ENCODE measurements around the gene TGFB1I1. TPM values are rescaled to one million over a fixed set of nuclear protein-coding genes. Genes with fewer than 3 reads are reported as not detected.

The TGFB1I1 gene
- total RNA-seq, 1 experiment from 2014 or later = 4.3 TPM

DNA sequence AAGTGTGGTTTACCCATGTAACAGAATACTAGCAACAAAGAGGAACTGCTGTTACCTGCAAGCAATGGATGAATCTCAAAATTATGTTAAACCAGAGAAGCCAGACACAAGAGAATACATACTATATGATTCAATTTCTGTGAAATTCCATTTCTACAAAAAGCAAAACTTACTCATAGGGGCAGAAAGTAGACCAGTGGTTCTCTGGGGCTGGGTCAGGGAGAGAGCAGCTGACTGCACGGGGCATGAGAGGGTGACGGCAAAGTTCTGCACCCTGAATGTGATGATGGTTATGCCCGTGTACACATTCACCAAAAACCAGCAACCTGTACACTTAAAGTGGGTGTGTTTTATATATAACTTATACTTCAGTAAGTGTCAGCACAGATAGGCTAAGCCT, 32.4 kb upstream of the TGFB1I1 start (continued):
- TF ChIP-seq TEAD1 (CRISPR knock-in tag; IDR thresholded peaks at IDR 0.05) (no peak), IRF1 (CRISPR knock-in tag; IDR thresholded peaks at IDR 0.05) (no peak), ATF2 (CRISPR knock-in tag; IDR thresholded peaks at IDR 0.05; ENCODE audit: borderline replicate concordance, low read depth) (no peak), ATF1 (CRISPR knock-in tag; IDR thresholded peaks at IDR 0.05) (no peak), HMGXB4 (CRISPR knock-in tag; IDR thresholded peaks at IDR 0.05) (no peak), E2F4 (CRISPR knock-in tag; IDR thresholded peaks at IDR 0.05; ENCODE audit: borderline replicate concordance, low read depth) (no peak), CREB1 (CRISPR knock-in tag; IDR thresholded peaks at IDR 0.05) (no peak), ETV6 (CRISPR knock-in tag; IDR thresholded peaks at IDR 0.05) (no peak), CREM (CRISPR knock-in tag; IDR thresholded peaks at IDR 0.05) (no peak), JAZF1 (CRISPR knock-in tag; IDR thresholded peaks at IDR 0.05) (no peak), JUN (CRISPR knock-in tag; IDR thresholded peaks at IDR 0.05) (no peak), ZNF219 (CRISPR knock-in tag; IDR thresholded peaks at IDR 0.05; ENCODE audit: borderline replicate concordance) (no peak), NR2C2 (CRISPR knock-in tag; IDR thresholded peaks at IDR 0.05) (no peak)
- TF ChIP-seq, protein P1, sequence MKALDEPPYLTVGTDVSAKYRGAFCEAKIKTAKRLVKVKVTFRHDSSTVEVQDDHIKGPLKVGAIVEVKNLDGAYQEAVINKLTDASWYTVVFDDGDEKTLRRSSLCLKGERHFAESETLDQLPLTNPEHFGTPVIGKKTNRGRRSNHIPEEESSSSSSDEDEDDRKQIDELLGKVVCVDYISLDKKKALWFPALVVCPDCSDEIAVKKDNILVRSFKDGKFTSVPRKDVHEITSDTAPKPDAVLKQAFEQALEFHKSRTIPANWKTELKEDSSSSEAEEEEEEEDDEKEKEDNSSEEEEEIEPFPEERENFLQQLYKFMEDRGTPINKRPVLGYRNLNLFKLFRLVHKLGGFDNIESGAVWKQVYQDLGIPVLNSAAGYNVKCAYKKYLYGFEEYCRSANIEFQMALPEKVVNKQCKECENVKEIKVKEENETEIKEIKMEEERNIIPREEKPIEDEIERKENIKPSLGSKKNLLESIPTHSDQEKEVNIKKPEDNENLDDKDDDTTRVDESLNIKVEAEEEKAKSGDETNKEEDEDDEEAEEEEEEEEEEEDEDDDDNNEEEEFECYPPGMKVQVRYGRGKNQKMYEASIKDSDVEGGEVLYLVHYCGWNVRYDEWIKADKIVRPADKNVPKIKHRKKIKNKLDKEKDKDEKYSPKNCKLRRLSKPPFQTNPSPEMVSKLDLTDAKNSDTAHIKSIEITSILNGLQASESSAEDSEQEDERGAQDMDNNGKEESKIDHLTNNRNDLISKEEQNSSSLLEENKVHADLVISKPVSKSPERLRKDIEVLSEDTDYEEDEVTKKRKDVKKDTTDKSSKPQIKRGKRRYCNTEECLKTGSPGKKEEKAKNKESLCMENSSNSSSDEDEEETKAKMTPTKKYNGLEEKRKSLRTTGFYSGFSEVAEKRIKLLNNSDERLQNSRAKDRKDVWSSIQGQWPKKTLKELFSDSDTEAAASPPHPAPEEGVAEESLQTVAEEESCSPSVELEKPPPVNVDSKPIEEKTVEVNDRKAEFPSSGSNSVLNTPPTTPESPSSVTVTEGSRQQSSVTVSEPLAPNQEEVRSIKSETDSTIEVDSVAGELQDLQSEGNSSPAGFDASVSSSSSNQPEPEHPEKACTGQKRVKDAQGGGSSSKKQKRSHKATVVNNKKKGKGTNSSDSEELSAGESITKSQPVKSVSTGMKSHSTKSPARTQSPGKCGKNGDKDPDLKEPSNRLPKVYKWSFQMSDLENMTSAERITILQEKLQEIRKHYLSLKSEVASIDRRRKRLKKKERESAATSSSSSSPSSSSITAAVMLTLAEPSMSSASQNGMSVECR (CRISPR knock-in tag; IDR thresholded peaks at IDR 0.05; ENCODE audit: borderline replicate concordance) = no peak
- TF ChIP-seq, protein P2, sequence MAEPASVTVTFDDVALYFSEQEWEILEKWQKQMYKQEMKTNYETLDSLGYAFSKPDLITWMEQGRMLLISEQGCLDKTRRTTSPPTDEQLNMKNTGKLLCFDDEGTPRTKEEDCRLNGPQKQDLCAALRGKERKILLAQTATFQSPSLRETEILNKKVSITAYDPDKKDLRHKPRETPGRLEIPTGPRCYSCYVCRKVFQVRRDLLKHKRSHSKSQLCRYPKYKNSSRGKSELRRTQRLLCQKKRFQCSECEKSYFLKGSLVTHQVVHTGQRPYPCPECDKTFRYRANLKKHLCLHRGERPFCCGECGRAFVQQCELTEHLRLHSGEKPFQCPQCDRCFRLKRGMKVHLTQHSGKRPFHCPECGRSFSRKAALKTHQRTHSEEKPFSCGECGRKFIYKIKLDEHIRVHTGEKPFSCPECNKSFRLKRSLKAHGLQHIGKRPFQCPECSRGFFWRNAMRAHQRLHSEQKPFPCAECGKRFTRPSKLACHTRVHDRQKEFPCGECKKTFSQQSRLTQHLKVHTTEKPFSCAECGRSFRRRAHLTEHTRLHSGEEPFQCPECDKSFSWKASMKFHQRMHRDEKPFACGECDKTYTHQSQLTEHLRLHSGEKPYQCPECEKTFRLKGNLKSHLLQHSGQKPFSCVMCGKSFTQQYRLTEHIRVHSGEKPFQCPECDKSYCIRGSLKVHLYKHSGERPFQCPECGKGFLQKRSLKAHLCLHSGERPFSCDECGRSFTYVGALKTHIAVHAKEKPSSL (CRISPR knock-in tag; conservative IDR thresholded peaks at IDR 0.05) = no peak

Data from WTC11 (cell line).